Activated naive CD8-positive, alpha-beta T cell treated with anti-CD3 and anti-CD28 coated beads, Interleukin-2, amount 10 ng/mL, durations not matched to agents 7 days and 5 days (primary cell): Measurements from ENCODE around the gene CDC37L1. TPM values are rescaled to one million over a fixed set of nuclear protein-coding genes. Genes with fewer than 3 reads are reported as not detected.
A peak's percentile ranks its signal among the peaks of the same experiment; 100 is the strongest.

Experiments used
- ATAC-seq: fragments of 150-1000 bp; cut with Tn5 transposase; one replicate; pipeline ENCODE4 v1.10.0; 2021; ENCODE audit warnings: low read depth, moderate library complexity
- POLR2A ChIA-PET: fragments of 350-600 bp; sonication (Branson Sonifier 250); formaldehyde crosslinking; loops from one replicate; lab custom pipeline; 2021; ENCODE audit warnings: antibody characterized with exemption; lab: Charles Lee
- DNase-seq: peaks from one replicate; pipeline ENCODE4 v3.0.0; 2021
- H3K27ac Mint-ChIP-seq: one replicate; pipeline ENCODE4 v1.8.0; 2022; ENCODE audit warnings: mild to moderate bottlenecking, mixed read lengths
- H3K27me3 Mint-ChIP-seq: one replicate; pipeline ENCODE4 v1.8.0; 2022; ENCODE audit warnings: mild to moderate bottlenecking, moderate library complexity, mixed read lengths
- H3K36me3 Mint-ChIP-seq: one replicate; pipeline ENCODE4 v1.8.0; 2021; ENCODE audit warnings: mild to moderate bottlenecking, mixed read lengths
- H3K4me1 Mint-ChIP-seq: one replicate; pipeline ENCODE4 v1.8.0; 2021; ENCODE audit warnings: mixed read lengths
- H3K4me3 Mint-ChIP-seq: one replicate; pipeline ENCODE4 v1.8.0; 2022; ENCODE audit warnings: mild to moderate bottlenecking, moderate library complexity, mixed read lengths
- H3K9me3 Mint-ChIP-seq: one replicate; pipeline ENCODE4 v1.8.0; 2021; ENCODE audit warnings: mixed read lengths
- total RNA-seq, 2 experiments: library from RNA; stranded (reverse); gene quantifications; one replicate each; pipeline ENCODE4 v1.2.3, GENCODE V29; 2021

Gene CDC37L1
- total RNA-seq, 2 experiments from 2014 or later: 14.4 to 14.6 TPM

DNA sequence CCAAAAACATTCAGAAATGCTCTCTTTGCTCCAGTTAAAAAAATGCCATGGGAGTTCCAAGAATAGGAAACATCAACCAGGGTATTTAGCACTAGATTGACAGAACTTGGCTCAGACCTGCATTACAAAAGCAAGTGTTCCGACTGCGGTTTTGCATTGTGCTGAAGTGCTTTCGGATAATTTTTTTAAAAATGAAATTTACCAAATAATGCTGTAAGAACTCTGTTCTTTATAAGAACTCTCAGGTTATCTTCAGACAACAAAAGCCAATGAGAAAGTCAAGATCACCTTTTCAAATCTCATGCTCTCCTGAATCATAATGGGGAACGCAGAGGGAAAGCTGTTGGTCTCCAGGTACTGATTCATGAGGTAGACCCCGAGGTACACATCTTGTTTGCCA lies 17.8 kb upstream of the CDC37L1 start:
- POLR2A ChIA-PET: interaction anchor here (2.6 kb wide), 1 partner anchor 79 kb away, joined by 12 read pairs; the partner anchor contains the start of gene AK3
- Mint-ChIP-seq H3K4me1 (peaks cover 43% of the 10 kb centered on the region), H3K9me3 (no peaks in the 10 kb centered on the region)

DNA sequence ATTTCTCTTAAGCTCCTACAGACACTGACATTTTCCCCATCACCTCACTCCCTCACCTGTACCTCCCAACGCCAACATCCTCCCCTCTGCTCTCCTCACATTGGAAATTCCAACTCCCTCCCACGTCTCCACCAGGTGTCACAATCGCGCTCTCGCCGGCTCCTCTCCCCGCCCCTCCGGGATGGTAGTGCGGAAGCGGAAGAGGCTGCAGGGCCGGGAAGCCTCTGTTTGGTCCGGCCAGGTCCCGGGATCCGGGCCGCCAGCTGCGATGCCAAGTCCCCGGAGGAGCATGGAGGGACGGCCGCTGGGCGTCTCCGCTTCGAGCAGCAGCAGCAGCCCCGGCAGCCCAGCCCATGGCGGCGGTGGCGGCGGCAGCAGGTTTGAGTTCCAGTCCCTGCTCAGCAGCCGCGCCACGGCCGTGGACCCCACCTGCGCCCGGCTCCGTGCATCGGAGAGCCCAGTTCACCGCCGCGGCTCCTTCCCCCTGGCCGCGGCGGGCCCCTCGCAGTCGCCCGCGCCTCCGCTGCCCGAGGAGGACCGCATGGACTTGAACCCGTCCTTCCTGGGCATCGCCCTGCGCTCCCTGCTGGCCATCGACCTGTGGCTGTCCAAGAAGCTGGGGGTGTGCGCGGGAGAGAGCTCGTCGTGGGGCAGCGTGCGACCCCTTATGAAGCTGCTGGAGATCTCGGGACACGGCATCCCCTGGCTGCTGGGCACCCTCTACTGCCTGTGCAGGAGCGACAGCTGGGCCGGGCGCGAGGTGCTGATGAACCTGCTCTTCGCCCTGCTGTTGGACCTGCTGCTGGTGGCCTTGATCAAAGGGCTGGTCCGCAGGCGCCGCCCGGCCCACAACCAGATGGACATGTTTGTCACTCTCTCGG lies 17.0 kb upstream of the CDC37L1 start, which contains the start of gene PLPP6:
TSS of gene PLPP6 (plus strand) at position 187 of the 881 bp plus-strand sequence. CDS start at position 269, 82 bp downstream.
- peaks cover 5% of the 10 kb centered on the region for H3K27me3 Mint-ChIP-seq
- peaks cover 43% of the 10 kb centered on the region for H3K4me1 Mint-ChIP-seq
- H3K9me3 Mint-ChIP-seq: no peaks in the 10 kb centered on the region
- H3K4me3 Mint-ChIP-seq: peak within 1 kb of the TSS; percentile 95
- peaks cover 2% of the 10 kb centered on the region for H3K36me3 Mint-ChIP-seq
- ATAC-seq (peak; percentile 86), DNase-seq (peak; percentile 80)
- POLR2A ChIA-PET: interaction anchor here (0.9 to 2.6 kb wide), 4 partner anchors 13 to 78 kb away, joined by 3 to 12 read pairs (median 5); partner anchors contain the start of genes AK3 and CDC37L1
- peak within 1 kb of the TSS; percentile 92 for H3K27ac Mint-ChIP-seq

More for the DNA sequence above, 17.8 kb upstream of the CDC37L1 start:
- H3K27me3 Mint-ChIP-seq: peaks cover 5% of the 10 kb centered on the region
- DNase-seq (no peak), ATAC-seq (no peak)
- peak overlapping the region; percentile 92 for H3K27ac Mint-ChIP-seq
- peaks cover 2% of the 10 kb centered on the region for H3K36me3 Mint-ChIP-seq
- H3K4me3 Mint-ChIP-seq: peak overlapping the region; percentile 95

GRCh38 chr9:4662989-4663792 lies 16.2 kb upstream of the CDC37L1 start:
- Mint-ChIP-seq H3K27ac (peak overlapping the region; percentile 54), H3K4me3 (peak overlapping the region; percentile 95), H3K9me3 (no peaks in the 10 kb centered on the region), H3K4me1 (peaks cover 46% of the 10 kb centered on the region), H3K27me3 (peaks cover 4% of the 10 kb centered on the region), H3K36me3 (peaks cover 2% of the 10 kb centered on the region)
- POLR2A ChIA-PET: interaction anchor here (0.9 to 2.6 kb wide), 4 partner anchors 12 to 77 kb away, joined by 3 to 12 read pairs (median 5); partner anchors contain the start of genes AK3 and CDC37L1
- no peak for ATAC-seq
- DNase-seq: no peak

GRCh38 chr9:4663956-4664355 lies 15.4 kb upstream of the CDC37L1 start:
- Mint-ChIP-seq H3K36me3 (peaks cover 2% of the 10 kb centered on the region), H3K27me3 (peaks cover 3% of the 10 kb centered on the region), H3K4me3 (peak overlapping the region; percentile 23), H3K27ac (no peak overlapping the region), H3K9me3 (no peaks in the 10 kb centered on the region), H3K4me1 (peaks cover 46% of the 10 kb centered on the region)
- DNase-seq: no peak
- POLR2A ChIA-PET: interaction anchor here (1.1 to 1.2 kb wide), 2 partner anchors 15 to 76 kb away, joined by 3 to 4 read pairs; partner anchors contain the start of gene CDC37L1
- no peak for ATAC-seq

- Mint-ChIP-seq H3K4me1 (peaks cover 48% of the 10 kb centered on the region), H3K27me3 (no peaks in the 10 kb centered on the region), H3K36me3 (peaks cover under 1% of the 10 kb centered on the region), H3K9me3 (no peaks in the 10 kb centered on the region), H3K4me3 (peak overlapping the region; percentile 31), H3K27ac (no peak overlapping the region)
- POLR2A ChIA-PET: interaction anchor here (1.3 to 1.7 kb wide), 2 partner anchors 12 to 14 kb away, joined by 5 to 10 read pairs; partner anchors contain the start of gene CDC37L1
- no peak for ATAC-seq
- DNase-seq: no peak
These were observed 14.0 kb upstream of the CDC37L1 start for GRCh38 chr9:4665357-4665756.

- DNase-seq: peak; percentile 61
- peak within 1 kb of the TSS; percentile 5 for H3K27ac Mint-ChIP-seq
- H3K9me3 Mint-ChIP-seq: no peaks in the 10 kb centered on the region
- peak within 1 kb of the TSS; percentile 80 for H3K4me3 Mint-ChIP-seq
- no peaks in the 10 kb centered on the region for H3K36me3 Mint-ChIP-seq
- peaks cover 56% of the 10 kb centered on the region for H3K4me1 Mint-ChIP-seq
- POLR2A ChIA-PET: interaction anchor here (1.0 to 1.7 kb wide), 3 partner anchors 11 to 75 kb away, joined by 3 to 10 read pairs (median 5); partner anchors contain the start of genes AK3 and CDC37L1
- no peaks in the 10 kb centered on the region for H3K27me3 Mint-ChIP-seq
- peak; percentile 32 for ATAC-seq
These were observed 13.2 kb upstream of the CDC37L1 start, which contains the start of gene SPATA6L for GRCh38 chr9:4666042-4666699. TSS of gene SPATA6L (minus strand) at chr9:4666480. CDS start at chr9:4666250, 230 bp downstream.

- Mint-ChIP-seq H3K27ac (no peak overlapping the region), H3K4me3 (no peak overlapping the region), H3K36me3 (no peaks in the 10 kb centered on the region), H3K9me3 (no peaks in the 10 kb centered on the region), H3K4me1 (peaks cover 50% of the 10 kb centered on the region), H3K27me3 (no peaks in the 10 kb centered on the region)
- DNase-seq (no peak), ATAC-seq (peak; percentile 55)
- POLR2A ChIA-PET: interaction anchor here (1.2 kb wide), 1 partner anchor 12 kb away, joined by 6 read pairs; the partner anchor contains the start of gene CDC37L1
These were observed 11.7 kb upstream of the CDC37L1 start for GRCh38 chr9:4667681-4668080.

GRCh38 chr9:4668604-4669003 lies 10.8 kb upstream of the CDC37L1 start:
- POLR2A ChIA-PET: interaction anchor here (1.5 kb wide), 1 partner anchor 72 kb away, joined by 5 read pairs; the partner anchor contains the start of gene AK3
- Mint-ChIP-seq H3K27me3 (no peaks in the 10 kb centered on the region), H3K4me1 (peaks cover 41% of the 10 kb centered on the region), H3K9me3 (no peaks in the 10 kb centered on the region), H3K4me3 (no peak overlapping the region), H3K36me3 (no peaks in the 10 kb centered on the region), H3K27ac (no peak overlapping the region)
- ATAC-seq (no peak), DNase-seq (no peak)

- H3K27ac Mint-ChIP-seq: no peak overlapping the region
- H3K4me1 Mint-ChIP-seq: peaks cover 30% of the 10 kb centered on the region
These were observed 9.5 kb upstream of the CDC37L1 start for GRCh38 chr9:4669890-4670289.

DNA sequence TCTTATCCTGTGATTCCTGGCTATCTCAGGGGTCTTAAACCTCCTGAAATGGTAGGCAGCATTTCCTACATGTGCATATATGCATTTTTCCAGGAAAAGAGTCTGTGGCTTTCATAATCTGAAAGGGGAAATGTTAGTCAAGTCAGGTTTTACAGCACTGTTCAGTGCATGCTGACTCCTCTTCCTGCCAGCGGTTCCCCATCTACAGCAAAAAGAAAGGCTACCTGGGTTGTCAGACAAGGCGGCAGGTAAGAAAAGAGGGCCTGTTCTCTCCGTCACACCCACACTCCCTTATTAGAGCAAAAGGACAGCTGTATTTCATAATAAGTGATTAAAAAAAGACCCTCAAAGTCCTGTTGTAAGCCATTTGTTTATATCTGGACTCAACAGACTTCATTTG lies 8.8 kb upstream of the CDC37L1 start:
- H3K4me1 Mint-ChIP-seq: peaks cover 23% of the 10 kb centered on the region
- H3K27ac Mint-ChIP-seq: peak overlapping the region; percentile 74

More at GRCh38 chr9:4669890-4670289, 9.5 kb upstream of the CDC37L1 start:
- no peaks in the 10 kb centered on the region for H3K27me3 Mint-ChIP-seq
- no peak overlapping the region for H3K4me3 Mint-ChIP-seq
- no peak for ATAC-seq
- H3K9me3 Mint-ChIP-seq: no peaks in the 10 kb centered on the region
- H3K36me3 Mint-ChIP-seq: no peaks in the 10 kb centered on the region
- DNase-seq: no peak
- POLR2A ChIA-PET: interaction anchor here (0.5 to 1.5 kb wide), 3 partner anchors 9 to 71 kb away, joined by 3 to 5 read pairs (median 5); partner anchors contain the start of genes AK3 and CDC37L1

GRCh38 chr9:4671737-4672136 lies 7.6 kb upstream of the CDC37L1 start:
- Mint-ChIP-seq H3K27me3 (no peaks in the 10 kb centered on the region), H3K27ac (no peak overlapping the region), H3K9me3 (no peaks in the 10 kb centered on the region), H3K36me3 (peaks cover 2% of the 10 kb centered on the region), H3K4me1 (peaks cover 14% of the 10 kb centered on the region), H3K4me3 (no peak overlapping the region)
- DNase-seq (no peak), ATAC-seq (no peak)
- POLR2A ChIA-PET: no interaction called here

More for the DNA sequence above, 8.8 kb upstream of the CDC37L1 start:
- peak; percentile 37 for ATAC-seq
- Mint-ChIP-seq H3K36me3 (peaks cover under 1% of the 10 kb centered on the region), H3K27me3 (no peaks in the 10 kb centered on the region), H3K4me3 (peak overlapping the region; percentile 18), H3K9me3 (no peaks in the 10 kb centered on the region)
- POLR2A ChIA-PET: interaction anchor here (0.5 to 1.4 kb wide), 2 partner anchors 9 to 17 kb away, joined by 3 to 5 read pairs; partner anchors contain the start of gene CDC37L1
- DNase-seq: no peak

DNA sequence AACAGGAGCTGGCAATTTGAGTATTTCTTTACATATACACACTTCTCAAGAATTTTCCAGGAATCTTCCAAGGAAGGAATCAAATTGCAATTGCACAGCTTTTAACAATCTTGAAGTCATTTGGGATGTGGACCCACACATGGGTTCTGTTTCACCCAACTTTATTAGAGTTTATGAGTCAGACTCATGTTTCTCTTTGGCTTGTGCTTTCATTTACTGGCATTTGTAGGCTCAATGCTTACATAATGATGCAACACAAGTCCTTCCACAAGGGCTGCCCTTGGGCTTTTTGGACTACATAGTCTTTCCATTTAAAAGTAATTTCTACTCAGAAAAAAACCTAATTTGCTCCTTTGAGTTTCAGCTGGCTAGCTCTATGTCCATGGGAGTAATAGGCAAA lies 4.6 kb upstream of the CDC37L1 start:
- Mint-ChIP-seq H3K36me3 (peaks cover 2% of the 10 kb centered on the region), H3K4me3 (no peak overlapping the region), H3K27me3 (no peaks in the 10 kb centered on the region), H3K4me1 (peaks cover 11% of the 10 kb centered on the region), H3K27ac (no peak overlapping the region), H3K9me3 (no peaks in the 10 kb centered on the region)
- POLR2A ChIA-PET: interaction anchor here (1.1 kb wide), 1 partner anchor 12 kb away, joined by 3 read pairs; no protein-coding TSS in a partner anchor
- ATAC-seq (no peak), DNase-seq (no peak)
